Activated CD4-positive, alpha-beta T cell treated with anti-CD3 and anti-CD28 coated beads, Interleukin-2, Interleukin-4, amounts not matched to agents 100 ng/mL and 50 ng/mL, durations not matched to agents 16 hours and 8 hours (primary cell): ENCODE measurements around the gene RAI1.
A peak's percentile ranks its signal among the peaks of the same experiment; 100 is the strongest.

Source experiments
- DNase-seq: peaks from one replicate; pipeline ENCODE4 v3.0.0-alpha.2; 2020; ENCODE audit warnings: low spot score

Gene RAI1

DNA sequence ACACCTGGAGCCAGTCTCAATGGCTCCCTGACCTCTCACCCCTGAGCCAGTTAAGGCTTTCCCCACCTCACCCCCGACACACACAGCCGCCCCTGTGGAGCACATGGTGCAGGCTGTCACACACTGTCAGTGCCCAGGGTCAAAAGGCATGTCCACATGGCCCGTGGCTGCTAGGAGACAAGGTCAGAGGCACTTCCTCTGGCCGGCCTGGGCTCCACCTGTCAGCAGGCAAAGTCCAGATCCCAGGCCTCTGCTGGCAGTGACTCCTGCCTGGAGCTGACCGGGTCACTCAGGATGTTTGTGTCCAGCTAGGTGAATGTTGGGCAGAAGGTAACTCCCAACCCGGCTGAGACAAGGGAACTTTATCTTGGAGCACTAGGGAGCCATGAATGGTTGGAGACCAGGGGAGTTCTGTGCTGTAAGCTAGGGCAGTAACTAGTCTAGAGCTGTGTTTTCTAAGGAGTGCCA, 149.5 kb downstream of the RAI1 start:
- no peak for DNase-seq

DNA sequence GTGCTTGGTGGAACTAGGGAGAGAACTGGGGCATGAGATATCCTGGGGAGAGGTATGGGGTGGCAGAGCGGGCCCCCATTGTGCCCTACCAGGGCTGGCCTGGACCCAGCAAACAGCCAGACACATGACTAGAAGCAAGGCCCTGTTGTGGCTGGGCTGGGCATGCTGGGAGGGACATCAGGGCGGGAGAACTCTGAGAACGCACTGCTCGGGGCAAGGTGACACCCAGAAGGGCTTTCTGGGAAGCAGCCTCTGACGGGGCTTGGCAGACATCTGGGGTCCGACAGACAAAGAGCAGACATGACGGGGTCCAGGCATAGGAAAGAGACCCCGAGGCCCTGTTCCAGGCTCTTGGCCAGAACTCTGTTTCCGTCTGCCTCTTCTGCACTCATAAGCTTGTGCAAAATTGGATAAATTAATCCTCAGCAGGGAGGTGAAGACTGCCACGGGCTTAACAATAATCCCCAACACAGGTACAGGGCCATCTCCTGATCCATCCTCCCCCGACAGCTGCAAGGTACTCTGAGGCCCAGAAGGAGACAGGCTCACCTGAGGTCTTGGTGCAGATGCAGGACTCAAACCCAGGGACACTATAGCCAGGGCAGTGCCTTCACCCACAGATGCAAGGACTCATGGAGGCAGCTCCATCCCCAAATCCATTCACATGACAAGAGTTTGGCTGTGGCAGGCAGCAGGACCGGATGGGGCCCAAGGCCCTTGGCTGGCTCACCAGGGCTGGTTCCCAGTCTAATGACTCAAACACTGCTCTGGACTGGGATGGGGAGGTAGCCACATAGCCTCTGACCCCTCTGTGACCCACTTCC, 150.2 kb downstream of the RAI1 start:
- no peak for DNase-seq

DNA sequence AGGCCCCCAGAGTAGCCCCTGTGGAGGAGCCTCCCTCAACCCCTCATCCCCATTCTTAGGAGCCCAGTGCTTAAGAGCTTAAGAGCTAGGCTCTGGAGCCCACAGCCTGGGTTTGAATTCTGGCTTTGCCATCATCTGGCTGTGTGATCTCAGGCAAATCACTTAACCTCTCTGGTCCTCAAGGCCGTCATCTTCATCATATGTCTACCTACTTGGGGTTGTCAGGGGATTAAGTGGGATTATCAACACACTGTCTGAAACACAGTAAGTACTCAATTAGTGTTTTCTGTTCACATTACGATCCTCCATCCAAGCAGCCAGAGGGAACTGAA, 150.7 kb downstream of the RAI1 start:
- DNase-seq, result no peak

DNA sequence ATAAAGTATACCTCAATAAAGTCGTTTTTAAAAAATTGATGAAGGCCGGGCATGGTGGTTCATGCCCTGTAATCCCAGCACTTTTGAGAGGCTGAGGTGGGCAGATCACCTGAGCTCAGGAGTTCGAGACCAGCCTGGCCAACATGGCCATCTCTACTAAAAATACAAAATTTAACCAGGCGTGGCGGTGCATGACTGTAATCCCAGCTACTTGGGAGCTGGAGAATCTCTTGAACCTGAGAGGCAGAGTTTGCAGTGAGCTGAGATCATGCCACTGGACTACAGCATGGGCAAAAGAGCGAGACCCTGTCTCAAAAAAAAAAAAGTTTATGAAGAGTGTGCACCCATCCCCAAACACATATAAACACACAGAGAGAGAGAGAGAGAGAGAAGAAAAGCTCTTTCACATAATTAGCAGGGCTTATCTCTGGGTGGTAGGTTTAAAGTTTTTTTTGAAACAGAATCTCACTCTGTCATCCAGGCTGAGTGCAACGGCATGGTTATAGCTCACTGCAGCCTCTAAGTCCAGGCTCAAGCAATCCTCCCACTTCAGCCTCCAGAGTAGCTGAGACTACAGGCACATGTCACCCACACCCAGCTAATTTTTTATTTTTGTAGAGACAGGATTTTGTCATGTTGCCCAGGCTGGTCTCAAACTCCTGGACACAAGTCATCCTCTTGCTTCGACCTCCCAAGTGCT, 152.6 kb downstream of the RAI1 start:
- no peak for DNase-seq

DNA sequence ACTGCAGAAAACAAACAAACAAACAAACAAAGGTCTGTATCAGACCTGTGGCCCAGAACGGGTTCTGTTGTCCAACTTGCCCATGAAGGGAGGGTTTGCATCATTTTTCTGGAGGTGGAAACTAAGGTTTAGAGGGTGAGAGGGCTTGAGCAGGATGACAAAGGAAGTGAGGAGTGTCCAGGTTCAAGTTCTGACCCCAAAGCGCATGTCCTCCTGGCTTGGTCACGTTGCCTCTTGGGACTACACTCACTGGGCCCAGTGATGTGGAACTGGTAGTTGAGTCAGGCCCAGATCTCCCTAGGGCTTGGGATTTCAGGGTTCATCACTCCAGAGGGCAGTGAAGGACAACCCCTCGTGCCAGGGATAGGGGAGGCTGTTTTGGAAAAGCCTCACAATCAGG, 153.7 kb downstream of the RAI1 start:
- DNase-seq, result no peak

DNA sequence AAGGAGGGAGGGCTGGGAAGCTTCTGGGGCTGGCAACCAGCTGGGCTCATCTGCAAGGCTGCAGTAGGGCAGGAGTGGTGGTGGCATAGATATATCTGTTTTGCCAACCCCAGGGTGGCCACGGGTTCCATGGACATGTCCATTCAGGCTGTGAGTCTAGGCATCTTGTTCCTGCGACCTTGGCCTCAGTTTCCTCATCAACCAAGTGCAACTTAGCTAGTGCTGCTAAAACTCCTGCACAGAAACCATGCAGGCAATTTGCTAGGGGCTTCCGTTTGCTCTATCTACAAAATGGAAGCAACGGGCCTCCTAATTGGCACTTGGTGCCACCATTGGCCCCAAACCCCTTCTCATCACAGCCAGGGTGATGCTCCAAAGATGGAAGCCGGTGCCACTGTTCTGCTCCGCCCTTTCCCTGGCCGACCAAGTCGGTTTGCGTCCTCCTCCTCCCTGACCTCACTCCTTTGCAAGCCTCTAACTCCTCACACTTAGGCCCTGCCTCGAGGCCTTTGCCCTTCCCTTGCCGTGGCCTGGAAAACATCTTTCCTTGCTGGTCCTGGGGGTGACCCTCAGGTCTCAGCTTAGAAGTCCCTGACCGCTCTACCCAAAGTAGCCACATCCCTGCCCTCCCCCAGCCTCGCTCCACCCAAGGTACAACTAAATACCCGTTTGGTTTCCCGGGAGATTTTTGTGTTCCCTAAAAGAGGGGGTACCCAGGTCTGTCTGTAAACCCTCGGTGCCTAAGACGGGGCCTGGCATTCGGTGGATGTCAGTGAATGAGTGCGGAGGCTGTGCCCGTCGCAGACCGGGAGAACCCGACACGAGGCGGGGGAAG, 154.4 kb downstream of the RAI1 start:
- no peak for DNase-seq

DNA sequence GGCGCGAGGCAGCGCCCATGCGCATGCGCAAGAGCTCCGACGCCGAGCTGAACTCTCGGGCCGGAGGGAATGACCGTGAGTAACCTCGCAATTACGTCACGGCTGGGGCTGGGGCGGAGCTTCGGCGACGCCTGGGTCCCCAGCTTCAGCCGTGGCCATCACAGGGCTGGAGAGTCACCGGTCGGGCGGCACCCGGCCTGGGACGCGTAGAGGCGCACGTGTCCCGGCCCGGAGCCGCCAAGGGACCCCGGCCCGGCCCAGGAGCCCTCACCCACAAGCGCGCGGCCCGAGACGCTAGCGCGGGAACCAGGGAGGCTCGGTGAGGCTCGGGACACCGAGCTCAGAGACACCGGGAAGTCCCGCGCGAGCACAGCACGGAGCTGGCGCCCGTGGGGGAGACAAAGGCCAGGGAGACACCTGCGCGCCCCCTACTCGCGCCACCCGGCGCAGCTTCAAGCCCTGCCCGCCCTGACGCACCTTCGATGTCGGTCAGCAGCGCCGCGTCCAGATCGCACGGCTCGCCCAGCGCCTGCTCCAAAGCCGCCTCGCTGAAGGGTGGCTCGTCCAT, 155.1 kb downstream of the RAI1 start:
- peak; percentile 98 for DNase-seq

DNA sequence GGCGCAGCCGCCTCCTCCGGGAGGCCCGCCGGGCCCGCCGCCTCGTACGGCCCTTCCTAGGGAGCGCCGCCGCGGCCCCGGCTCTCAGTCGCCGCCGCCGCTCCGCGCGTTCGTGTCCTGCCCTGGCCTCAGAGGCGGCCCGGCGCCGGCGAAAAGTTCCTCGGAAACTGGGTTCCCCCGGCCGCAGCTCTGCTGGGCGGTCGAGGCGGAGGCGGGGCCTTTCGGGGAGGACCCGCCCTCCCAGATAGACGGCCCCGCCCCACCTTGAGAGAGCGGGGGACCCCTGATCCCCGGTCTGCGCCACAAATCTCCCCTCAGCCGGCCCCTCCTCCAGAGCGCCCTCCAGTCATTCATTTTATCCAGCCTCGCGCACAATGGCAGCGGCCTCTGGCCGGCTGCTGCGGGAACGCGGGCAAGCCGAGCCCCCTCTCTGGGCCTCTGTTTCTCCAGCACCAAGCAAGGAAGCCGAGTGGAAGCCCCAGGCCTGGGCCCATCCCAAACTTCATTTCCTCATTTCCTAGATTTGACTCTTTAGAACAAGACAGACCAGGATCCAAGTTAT, 155.6 kb downstream of the RAI1 start, which contains the start of gene SREBF1:
SREBF1 (minus strand) TSS at position 169 of the 562 bp plus-strand sequence. CDS start 169 bp downstream, outside the sequence.
- DNase-seq, result peak; percentile 64

DNA sequence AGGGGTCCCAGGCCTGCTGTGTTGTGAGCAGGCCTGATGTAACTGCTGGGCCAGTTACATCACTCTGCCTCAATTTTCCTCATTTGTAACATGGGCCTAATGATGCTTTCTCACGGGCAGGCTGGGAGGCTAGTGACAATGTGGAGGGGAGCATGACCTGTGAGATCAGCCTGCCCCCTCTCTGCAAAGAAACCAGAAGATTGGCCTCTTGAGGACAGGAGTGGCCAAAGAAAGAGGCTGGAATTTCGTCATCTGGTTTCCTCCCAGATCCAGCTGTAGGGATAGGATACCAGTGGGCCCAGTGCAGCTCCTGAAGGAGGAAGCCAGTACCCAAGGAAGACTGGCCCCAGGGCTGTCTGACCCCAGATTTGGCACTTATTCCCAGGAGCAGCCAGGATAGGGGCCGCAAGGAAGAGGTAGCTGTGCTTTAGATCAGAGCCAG, 156.1 kb downstream of the RAI1 start:
- DNase-seq, result no peak

DNA sequence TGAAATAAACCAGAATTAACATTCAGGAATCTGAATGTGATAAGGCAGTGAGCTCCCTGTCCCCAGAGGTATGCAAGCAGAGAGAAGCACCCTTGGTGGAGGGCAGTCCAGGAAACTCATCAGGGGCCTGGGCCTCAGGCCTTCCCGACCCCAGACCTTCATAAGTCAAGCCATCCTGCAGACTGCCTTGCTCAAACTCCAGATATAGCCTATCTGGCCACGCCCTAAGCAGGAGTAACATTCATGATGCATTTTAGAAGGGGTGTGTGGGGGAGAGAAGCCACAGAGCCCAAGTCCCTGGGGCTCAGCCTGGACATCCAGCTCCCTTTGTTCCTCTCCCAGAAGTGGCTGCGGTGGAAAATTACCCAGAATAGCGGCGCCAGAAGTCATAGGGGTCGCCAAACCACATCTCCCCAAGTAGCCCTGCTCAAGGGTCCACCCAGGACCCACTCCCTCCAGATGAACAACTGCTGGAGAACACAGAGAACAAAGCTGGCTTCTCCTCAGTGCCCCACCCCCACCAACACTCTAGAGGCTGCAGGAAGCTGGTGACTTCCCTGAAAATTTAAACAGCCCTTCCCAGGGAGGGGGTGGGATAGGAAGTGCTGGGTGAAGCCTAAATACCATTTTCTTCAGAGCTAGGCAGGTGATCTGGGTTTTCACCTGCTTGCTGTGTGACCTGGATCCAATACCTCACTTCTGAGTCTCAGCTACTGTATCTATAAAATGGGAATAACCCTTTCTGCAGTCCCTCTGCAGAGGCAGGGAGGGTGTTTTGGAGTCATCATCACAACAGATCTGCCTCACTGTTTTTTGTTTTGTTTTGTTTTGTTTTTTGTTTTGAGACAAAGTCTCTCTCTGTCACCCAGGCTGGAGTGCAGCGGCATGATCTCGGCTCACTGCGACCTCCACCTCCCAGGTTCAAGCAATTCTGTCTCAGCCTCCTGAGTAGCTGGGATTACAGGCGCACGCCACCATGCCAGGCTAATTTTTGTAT, 157.0 kb downstream of the RAI1 start:
- no peak for DNase-seq

DNA sequence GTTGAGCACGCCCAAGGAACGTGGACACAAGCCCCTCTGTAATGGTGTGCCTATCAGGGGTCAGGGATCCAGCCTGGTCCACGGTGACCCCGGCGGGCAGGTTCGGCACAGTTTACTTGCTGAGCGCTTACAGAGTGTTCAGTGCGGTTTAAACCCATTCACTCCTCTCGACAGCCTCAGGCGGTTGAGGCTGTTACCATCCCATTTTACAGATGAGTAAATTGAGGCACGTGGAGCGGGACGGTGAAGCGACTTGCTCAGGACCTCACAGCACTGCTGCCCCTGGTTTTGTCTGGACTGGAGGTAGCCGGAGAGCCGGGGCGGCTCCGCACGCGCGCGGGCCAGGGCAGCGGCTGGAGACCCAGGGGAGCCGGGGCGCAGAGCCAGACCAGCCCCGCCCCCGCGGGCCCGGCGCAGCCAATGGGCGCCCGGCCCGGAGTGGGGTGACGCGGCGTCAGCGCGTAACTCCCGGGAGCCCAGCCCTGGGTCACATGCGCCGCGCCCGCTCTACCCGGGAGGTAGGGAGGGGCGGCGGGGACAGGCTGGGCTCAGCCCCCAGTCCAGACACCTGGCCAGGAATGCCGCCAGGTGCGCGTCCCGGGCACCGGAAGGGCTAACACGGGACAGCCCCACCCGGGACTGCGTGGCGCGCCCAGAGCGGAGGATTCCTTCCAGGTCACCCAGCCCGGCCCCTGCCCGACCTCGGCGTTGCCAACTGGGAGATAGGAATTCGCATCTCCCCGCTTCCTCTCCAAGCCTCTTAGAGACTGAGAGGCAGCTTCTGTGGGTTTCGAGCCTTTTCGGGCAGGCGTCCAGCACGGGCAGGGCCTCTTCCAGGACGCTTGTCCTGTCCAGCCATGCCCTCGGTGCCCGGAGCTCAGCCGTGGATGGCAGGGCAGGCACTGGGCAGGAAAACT, 158.8 kb downstream of the RAI1 start:
- DNase-seq, result peak; percentile 85

DNA sequence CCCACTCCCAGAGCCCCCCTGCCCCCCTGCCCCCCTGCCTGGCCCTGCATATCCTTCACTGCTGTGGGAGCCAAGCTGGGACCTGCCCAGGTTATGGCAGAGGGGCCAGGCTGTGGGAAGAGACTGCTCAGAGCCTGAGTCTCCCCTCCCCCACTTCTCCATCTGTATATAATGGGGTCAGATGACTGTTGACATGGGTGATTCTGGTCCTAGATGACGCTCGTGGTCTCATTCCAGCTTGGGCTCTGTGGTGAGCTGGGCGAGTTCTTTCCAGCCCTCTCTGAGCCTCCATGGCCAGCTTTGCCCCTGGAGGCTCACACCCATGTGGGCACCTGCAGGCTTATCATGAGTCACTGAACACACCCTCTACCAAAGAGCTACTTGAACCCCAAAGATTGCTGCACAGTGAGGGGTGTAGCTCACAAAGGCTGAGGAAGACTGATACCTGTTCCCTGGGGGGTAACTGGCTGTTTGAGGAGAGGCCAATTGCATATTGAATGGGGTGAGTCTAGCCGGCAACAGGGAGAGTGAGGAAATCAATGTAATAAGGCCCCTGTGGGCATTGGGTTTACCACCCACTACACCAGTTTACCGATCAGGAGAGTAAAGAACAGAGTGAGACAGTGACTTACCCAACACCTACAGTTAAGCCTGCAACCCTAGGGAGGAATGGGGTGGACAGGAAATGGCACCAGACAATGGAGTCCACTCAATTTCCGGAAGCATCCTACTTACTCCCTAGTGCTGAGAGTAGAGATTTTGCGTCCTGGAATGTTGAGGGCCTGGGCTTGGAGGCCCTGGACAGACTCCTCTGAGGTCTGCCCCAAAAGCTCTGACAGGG, 159.7 kb downstream of the RAI1 start:
- no peak for DNase-seq

DNA sequence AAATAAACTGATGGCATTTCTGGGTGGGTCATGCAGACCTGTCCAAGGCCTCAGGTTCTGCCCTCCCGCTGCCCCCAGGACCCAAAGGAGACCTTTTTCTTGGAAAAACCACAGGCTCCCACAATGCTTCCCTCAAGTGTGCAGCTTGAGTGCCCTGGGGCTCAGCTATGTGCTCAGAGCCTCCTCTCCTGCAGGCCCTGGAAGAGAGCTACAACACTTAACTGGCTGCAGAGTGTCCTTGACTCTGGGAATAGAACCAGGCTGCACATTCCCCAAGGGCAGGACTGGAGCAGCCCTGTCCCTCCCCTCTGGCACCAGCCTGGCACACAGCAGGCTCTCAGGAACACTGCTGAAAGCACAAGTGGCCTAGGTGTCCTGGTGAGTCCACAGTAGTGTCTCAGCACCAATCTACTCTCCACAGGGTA, 160.4 kb downstream of the RAI1 start:
- no peak for DNase-seq

DNA sequence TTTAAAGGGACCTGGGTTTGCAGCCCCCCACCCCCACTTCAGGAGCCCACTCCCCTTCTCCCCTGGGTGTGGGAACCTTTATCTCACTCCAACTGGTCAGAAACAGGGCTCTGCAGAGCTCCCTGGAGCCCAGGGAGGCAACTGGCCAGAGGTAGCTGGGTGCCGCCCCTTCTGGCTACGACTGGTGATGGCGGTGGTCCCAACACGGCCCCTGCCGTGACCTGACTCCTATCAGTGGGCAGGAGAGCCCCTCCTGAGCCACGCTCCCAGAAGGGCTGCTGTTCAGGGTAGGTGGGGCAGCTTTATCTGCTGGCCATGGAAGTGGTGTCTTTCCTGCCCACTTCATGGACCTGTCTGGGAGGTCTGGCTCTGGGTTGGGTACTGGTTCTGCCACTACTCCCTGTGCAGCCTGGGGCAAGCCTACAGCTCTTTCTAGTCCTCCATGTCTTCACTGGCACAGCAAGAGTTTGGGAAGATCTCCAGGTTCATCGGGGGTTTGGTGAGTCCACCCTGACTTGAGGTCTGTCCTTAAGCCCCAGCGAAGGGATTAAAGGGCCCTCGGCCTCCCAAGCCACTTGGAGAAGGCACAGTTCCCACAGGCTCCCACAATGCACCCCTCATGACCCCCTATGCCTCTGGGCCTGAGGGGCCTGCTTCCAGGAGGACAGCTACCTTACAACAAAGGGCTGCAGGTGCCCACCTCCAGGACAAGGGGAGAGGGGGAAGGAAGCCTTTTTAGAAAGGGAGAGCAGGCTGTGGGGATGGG, 161.0 kb downstream of the RAI1 start:
- no peak for DNase-seq

DNA sequence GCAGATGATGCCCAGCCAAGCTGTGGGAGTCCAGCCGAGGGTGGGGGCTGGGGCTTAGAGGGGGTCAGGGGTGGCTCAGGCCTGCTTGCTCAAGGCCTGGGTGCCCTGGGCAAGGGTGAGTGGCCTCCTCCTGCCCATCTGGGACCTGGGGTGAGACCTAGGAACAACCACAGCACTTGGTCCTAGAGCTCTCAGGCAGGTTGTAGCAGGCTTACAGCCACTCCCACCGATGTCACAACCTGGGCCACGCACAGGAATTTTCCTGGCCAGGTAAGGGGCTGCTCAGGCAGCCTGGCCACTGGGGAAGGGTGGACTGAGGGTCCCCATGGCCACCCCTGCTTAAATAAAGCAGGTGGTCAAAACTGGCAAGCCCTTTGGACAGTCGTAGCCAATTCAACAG, 161.8 kb downstream of the RAI1 start:
- no peak for DNase-seq

DNA sequence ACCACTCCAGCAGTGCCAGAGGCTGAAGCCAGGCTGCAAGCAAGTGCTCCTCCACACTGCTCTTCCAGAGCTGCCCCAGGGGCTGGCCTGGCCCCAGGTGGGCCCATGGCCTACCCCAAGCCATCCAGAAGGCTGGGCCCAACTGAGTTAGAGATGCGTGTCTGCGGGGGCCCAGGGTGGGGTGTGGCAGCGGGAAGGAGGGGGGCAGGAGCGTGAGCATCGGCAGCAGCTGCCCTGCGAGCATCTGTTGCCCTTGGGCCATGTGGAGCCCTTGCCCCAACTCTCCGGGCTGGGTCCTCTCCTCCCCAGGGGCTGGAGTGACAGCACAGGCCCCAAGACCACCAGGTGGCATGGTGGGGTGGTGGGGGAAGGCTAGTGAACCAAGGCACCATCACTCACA, 162.8 kb downstream of the RAI1 start:
- no peak for DNase-seq

DNA sequence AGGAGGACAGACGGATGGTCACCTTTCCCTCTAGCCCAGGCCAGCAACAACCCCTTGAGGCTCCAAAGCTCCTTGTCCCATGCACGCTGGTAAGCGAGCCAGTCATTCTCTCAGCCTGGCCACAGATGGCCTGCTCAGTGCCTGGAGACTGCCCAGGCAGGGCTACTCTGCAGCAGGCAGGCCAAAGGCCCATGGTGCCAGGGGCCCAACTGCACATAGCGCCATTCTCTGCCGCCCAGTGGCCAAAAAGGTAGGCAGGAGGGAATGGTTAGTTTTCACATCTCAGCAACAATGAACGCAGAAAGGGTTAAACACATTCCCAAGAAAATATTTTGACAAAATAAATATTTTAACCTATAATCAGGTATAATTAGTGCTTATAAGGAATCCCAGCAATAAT, 163.2 kb downstream of the RAI1 start:
- no peak for DNase-seq
